Left renal pelvis (tissue), 4 donors: ENCODE measurements around the gene MACC1. TPM values are rescaled to one million over a fixed set of nuclear protein-coding genes. Genes with fewer than 3 reads are reported as not detected.
A peak's percentile ranks its signal among the peaks of the same experiment; 100 is the strongest.

Experiments
- DNase-seq, 4 donors: peaks; one replicate each; pipeline ENCODE4 v3.0.0-alpha.2; 2013; ENCODE audit warnings: low read depth in 4 of 4, low spot score in 3 of 4
- polyA plus RNA-seq, 4 donors: library from polyadenylated mRNA; unstranded; fragments of 120-200 nt; gene quantifications; one replicate each; pipeline ENCODE4 v1.2.1, GENCODE V29; 2013; ENCODE audit not compliant: insufficient read length in 4 of 4

The MACC1 gene
- polyA plus RNA-seq, 4 donors: 0.15 to 12.4 (median 10.8) TPM

DNA sequence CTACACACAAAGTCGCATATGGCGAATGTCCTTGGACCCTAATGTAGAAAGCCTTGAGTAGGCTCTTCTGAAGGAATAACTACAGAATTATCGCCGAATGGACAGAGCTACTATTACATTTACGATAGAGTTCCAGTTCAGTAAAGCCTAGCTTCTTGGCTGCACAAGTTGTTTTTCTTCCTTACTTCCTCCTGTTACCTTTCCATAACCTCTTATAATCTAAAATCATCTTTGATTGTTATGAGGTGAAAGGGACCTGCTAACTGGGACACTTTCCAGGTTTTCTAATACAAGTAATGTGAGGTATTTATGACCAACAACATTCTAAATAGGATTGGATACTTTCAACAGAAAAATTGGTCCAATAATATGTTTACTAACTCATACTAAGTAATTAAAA lies 31.2 kb downstream of the MACC1 start:
- DNase-seq: no peak

DNA sequence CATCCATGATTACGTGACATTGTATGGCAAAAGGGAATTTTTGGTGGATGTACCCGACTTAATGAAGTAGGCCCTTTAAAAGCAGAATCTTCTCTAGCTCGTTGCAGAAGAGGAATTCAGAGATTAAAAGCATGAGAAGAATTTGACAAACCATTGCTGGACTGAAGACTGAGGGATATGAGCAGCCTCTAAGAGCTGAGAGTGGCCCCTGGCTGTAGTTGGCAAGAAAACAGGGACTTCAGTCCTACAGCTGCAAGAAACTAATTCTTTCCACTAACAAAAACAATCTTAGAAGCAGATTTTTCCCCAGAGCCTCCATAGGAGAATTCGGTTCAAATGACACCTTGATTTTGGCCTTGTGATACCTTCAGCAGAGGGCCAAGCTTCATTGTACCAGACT lies 34.1 kb downstream of the MACC1 start:
- DNase-seq: no peak

DNA sequence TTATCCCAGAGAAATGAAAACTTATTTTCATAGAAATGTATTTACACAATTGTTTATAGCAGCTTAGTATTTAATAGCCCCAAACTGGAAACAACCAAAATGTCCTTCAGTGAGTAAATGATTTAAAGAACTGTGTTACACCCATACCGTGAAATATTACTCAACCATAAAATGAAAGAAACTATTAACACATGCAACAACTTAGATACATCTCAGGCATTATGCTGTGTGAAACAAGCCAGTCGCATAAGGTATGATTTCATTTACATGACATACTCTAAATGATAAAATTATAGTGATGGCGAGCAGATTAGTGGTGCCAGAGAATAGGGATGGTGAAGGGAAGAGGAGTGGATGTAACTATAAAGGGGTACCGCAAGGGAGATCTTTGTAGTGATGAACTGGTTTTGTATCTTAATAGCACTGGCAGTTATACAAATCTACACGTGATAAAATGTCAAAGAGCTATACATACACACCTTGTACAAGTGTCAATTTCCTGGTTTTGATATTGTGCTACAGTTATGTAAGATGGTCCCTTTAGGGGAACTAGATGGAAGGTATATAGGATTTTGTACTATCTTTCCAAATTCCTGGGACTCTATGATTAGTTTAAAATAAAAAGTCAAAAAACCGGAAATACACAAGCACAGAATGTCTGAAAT lies 40.5 kb downstream of the MACC1 start:
- DNase-seq: no peak

DNA sequence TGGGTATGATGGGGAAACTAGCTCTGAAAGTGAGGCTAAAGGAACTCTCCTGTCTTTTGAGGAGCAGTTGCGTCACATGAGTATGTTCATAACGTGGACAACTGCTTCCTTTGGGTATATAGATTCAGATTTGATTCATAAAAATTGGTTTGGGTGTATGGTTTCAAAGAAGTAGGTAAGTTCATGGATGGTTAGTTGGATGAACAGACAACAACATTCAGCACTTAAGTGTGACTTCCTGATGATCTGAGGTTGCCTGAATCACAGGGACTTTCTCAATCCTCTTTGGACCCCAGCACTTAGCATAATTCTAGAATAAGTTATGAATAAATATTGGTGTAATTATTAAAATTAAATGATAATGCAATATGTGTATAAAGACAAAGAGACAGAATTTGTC lies 43.4 kb downstream of the MACC1 start:
- no peak for DNase-seq

DNA sequence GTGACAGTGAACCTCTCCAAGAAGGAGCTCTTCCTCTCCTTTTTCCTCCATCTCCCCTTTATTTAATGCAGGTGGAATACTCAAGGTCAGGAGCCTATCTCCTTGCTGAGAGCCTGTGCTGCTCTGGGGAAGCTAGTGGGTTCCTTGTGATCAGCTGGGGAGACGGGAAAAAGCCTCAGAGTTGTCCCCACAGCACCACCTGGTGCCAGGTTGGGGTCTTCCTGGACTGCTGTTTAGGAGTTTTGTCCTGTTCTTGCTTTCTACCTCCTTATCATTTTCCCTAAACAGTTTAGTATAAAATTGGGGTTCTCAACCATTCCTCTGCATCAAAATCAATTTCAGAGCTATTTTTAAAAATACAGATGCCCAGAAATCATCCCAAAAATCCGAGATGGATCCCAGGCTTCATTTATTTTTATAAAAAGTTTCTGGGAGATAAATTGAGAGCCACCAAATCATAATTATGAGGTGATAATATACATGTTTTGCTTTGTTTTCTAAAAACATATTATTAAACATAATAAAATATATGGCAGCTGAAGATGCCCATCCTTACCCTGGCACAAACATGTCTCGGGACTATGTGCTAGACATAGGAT lies 44.3 kb downstream of the MACC1 start:
- DNase-seq: peak; percentile 15 to 25 (median 20)

DNA sequence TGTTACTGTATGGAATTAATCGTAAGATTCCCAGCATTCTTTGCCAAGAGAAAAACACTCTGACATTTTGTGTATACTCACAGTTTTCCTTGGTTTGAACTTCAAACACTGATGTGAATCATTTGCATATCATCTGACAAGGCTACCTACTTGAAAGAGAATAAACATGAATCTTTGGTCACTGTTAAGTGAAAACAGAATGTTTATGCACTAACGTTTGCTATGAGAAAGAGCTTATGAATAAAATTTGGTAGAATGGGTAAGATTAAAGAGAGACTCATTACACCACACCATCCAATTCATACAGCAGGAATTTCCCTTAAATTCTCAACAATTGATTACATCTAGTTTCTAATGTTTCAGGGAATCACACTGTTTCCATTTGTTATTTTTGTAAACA lies 46.6 kb downstream of the MACC1 start:
- no peak for DNase-seq

DNA sequence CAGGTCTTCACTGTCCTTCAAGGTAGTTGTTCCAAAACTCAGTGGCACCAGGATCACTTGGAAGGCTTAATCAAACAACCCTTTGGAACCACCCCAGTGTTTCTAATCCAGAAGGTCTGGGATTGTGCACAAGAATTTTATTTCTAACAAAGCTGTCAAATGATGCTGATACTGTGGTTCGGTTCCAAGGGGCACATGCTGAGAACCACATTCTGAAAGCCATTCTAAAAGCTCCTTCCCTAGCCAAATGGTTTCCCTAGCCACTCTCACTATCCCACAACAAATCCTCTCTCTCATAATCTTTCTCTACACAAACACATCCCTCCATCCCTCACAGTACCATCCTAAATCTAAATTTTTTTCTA lies 52.1 kb downstream of the MACC1 start:
- no peak for DNase-seq

DNA sequence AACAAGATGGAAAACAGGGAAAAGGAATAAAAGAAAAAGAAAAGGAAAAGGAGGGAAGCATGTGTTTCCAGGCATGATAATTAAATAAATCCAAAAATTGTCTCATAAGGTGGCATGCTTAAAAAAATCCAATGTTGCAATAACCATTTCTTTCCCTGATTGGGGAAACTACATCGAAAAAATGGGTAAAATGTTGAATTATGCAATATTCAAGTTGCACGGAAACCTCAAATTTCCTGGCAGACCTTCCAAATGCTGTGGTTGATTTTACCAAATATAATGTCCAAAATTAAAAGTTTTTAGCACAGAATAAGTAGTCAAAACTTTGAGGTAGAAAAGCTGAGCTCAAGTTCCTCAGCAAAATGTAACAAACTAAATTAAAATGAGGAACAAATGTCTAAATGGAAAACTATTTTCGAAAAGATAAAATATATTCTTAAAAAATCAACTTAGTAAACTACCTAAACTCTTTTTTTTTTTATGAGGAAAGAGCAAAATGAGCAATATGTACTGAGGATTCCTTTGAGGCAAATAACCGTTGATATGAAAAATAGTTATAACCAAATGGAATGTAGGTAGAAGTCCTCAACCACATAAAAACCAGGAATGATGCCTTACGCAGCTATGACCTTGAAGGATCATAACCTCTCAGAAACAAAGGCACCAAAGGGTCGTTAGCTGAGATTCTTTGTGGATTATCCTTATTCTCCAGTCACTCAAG lies 52.6 kb downstream of the MACC1 start:
- no peak for DNase-seq

DNA sequence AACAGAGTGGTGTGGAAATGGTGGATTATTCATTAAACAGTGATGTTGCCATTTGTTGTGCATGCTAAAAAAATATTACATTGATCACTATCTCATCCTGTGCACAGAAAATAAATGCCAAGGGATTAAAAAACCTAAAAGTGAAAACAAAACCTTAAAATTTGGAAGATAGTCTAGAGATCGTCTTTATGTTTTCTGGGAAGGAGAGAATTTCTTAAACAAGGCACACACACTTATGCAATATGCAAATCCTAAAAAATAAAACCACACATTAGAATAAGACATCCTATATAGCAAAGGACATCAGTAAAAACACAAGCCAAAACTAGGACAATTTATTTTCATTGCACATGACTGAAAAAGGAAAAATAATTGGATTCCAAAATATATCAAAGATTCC lies 54.5 kb downstream of the MACC1 start:
- no peak for DNase-seq

DNA sequence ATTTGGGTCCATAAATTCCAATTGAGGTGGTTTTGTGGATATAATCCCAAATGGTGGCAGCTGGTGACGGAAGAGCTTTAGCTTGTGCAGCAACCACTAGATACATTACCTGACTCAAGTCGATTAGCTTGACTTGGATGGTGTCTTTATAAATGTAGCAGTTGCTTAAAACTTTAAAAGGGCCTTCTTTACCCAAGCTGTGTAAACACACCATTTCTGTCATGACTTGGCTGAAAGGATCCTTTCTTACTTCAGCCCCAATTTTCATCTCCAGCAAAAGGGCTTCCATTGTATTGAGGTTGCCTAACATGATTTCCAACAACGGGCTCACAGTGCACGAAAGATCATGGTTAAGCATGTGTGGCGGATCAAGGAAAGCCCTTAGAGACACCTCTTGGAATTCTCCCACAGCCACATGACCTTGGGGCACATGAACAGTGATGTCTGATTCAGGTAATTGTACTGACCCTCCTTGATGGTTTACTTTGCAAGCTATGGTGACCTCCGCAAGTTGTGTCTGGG lies 57.9 kb downstream of the MACC1 start:
- no peak for DNase-seq

DNA sequence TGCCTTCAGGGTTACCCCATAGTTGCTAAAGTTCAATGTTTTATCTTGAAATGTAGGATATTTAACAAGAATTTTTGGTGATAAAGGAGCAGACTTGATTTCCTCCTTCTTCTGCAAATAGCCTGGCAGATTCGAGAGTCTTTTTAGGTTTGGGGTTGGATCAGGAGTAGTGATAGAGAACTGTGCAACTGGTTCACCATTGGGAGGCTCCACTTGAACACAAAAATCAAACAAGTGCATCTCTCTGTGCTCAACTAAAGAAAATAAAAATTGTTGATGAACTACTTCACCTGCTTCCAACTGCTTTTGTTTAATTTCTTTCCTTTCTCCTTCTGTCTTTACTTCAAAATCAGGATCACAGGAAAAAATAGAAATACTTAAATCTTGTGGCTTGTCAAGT lies 58.5 kb downstream of the MACC1 start:
- no peak for DNase-seq

DNA sequence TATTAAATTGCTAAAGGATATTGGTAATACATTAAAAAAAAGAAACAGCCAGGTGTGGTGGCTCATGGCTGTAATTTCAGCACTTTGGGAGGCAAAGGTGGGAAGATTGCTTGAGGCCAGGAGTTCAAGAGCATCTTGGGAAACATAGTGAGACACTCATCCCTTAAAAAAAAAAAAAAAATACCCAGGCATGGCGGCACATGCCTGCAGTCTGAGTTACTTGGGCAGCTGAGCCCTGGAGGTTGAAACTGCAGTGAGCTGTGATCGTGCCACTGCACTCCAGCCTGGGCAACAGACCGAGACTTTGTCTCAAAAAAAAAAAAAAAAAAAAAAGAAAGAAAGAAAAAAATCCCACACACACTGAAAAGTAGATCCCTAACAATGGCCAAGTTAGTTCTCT lies 59.7 kb downstream of the MACC1 start:
- no peak for DNase-seq

DNA sequence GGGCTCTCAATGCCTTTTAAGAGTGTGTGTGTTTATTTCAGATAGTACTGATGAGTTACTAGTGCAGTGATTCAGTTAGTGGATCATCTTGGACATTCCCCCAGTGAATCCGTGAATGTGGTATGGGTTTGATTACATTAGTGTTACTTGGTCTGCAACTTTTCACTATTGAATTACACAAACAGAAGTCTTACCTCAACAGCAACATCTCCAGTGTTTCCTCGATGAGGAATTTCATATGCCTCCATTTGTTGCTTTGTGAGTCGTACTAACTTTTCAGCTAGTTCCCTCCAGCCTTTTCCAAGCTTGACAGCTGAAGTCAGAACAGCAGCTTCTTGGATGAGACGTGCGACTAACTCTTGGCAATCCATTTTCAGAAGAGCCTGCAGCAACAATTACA lies 63.2 kb downstream of the MACC1 start:
- DNase-seq: no peak

DNA sequence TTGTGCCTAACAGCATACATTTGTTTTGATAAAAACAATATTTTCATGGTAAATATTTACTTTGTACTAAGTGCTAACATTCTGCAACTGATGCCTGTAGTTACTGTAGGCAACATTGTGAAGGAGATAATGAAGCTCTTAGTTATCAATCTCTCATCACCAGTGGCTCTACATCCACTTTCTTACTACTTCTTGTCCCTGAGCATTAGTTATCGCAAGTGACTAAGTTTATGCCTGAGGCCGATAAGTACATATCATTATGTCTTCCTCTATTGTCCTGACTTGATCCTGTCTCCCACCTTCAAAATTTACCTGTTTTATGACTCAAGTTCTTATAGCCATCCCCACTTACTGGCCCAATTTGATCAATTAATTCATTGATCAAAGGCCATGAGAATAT lies 63.6 kb downstream of the MACC1 start:
- no peak for DNase-seq

DNA sequence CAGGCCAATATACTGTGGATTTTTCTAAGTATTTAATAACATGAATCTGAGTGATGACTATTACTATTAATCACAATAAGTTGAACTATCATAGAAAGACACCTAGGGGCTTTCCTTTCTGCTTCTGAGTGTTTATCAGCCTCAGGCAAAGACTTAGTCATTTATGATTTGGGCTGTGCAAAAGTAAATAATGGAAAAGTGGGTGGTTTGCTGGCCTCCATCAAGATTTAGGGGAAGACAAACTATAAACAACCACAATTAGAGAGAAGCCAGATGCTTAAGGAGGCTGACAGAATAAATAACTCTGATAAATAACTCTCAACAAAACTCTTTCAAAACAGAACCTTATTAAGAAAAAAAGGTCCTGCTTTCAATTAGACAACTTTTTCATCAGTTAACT lies 64.7 kb downstream of the MACC1 start:
- DNase-seq: no peak

DNA sequence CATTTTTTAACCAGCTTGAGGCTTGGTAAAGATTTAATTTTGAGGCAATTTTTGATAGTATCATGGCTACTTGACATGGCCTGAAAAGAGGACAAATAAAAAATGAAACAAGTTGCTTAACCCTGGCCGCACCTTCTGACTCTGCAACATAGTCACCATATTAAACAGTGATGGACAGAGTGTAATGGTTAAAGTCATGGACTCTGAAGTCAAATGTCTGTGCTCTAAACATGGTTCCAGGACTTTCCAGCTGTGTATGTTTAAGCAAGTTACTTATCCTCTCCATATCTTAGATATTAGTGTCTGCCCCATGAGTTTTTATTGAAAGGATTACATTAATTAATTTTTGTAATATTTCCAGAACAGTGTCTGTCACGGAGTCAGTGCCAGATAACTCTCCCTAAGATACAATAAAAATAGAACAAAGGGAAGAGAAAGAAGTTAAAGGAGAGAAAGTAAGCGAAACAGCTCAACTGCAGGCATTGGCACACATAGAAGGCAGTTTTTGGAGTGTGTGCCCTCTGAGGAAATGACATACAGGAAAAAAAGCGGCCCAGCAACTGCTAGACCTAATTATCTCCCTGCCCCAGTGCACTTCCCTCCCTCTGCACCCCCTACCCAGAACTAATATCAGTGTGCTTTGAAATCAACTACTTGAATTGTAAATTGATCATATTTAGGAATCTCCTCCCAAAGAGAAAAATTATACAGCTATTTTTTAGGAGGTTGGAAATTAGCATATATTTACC lies 65.3 kb downstream of the MACC1 start:
- no peak for DNase-seq

DNA sequence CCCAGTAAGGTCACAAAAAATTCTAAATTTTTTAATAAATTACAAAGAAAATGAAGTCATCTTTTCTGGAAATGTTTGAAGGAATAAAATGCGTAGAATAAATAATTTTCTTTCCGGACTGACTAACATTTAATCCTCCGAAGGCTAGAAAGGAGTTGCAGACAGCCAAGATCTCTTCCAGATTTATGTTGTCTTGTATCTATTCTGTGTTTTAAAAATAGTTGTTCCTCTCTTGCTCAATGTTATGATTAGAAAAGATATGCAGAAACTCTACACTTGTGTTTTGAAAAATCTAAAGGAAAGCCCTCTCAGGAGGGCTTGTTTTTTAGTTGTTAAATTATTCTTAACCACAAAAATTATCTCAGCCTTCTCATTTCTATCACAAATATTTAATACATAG lies 70.7 kb downstream of the MACC1 start:
- no peak for DNase-seq

DNA sequence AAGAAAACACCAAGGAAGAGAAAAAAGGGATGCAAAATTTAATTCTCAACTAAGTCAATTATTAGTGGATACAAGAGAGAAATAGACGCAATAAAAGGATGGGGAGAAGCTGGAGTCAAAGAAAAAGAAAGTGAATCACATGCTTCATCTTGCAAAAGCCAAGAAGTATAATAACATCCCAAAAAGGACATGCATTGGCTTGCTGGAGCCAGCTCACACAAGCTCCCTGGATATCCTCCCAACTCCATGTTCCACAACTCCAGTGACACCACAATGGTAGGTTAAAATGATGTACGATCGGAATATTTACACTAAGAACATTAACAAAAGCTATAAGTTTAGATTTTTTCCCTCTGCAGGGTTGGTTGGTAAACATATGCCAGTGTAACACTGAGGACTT lies 72.4 kb downstream of the MACC1 start:
- no peak for DNase-seq

DNA sequence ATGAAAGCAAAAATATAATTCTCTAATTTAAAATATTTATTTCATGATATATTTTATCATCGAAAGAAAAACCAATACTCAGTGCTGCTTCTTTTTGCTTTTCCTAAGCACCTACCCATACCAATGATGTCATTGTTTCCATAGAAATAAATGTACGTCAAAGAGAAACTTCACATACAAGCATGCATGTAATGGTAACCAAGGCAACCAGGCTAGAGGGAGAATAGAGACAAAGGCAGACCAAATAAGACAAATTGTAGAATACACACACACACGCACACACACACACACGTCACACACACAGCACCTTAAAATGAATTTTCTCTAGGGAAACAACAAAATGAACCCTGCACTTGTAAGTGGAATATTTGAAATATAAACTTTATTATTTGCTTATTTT lies 75.5 kb downstream of the MACC1 start:
- DNase-seq: no peak

DNA sequence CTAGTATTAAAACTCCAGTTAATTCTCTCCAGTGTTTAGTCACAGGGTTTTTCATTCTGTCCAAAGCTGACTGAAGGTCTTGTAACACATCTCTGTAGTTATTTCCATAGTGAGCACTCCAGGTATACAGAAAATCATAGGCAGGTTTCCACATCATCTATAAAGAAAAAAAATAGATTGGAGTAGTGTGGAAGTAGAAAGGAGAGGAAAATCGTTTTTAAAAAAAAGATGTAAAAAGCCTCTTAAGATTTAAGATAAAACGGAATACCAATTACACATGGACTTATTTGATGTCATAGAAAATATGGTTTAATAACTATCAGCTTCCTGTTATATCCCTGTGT lies 76.2 kb downstream of the MACC1 start:
- no peak for DNase-seq

DNA sequence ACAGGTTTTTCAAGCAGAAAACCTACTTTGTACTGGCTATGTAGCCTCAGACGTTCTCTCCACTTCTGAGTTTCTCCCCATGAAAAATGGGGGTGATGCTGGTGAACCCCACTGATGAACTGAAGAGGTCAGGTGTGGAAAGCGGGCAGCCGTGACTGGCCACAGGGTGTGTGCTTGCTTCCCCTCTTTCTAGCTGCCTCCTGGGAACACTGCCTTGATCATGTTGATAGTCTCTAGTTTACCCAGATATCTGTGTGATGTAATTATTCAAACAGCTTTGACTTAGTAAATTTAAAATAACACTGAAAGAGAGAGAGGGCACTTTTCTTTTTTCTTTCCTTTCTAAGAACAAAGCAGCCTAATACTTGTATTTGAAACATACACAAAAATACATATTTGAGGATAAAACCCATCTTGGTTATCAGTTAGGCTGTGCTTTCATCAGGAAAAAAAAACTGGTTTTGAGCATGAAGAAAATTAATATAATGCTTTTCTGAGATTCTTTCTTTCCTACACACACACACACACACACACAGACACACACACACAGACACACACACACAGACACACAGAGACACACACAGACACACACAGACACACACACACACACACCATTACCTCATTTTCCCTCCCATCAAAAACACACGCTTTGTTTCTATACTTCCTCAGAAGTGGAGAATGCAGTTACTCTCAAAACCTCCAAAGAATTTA lies 76.7 kb downstream of the MACC1 start:
- no peak for DNase-seq
